Gastroesophageal sphincter (tissue), 3 donors: Measurements from ENCODE around the gene AFF3.

Experiments
- CTCF ChIP-seq, 4 experiments: fragments of 200-600 bp in 2 of 4; fragments of 450-650 bp in 2 of 4; sonication (generic) in 1 of 4; IDR thresholded peaks; one replicate each; pipeline ENCODE4 v1.5.1; 2017 to 2019; ENCODE audit warnings: antibody characterized with exemption in 4 of 4, mild to moderate bottlenecking in 2 of 4, moderate library complexity in 2 of 4
- EP300 ChIP-seq: sonication (generic); formaldehyde crosslinking; IDR thresholded peaks from one replicate; pipeline ENCODE4 v1.6.1; 2017; ENCODE audit warnings: antibody characterized with exemption, mild to moderate bottlenecking
- POLR2A ChIP-seq, 2 donors: fragments of 450-650 bp; IDR thresholded peaks; one replicate each; pipeline ENCODE4 v1.6.1; 2017; ENCODE audit warnings: antibody characterized with exemption in 2 of 2, mild to moderate bottlenecking in 2 of 2, moderate library complexity in 1 of 2
- POLR2AphosphoS5 ChIP-seq: sonication (generic); formaldehyde crosslinking; IDR thresholded peaks from one replicate; pipeline ENCODE4 v1.6.1; 2017; ENCODE audit warnings: antibody characterized with exemption

GRCh38 chr2:99948010-99948409 is 194.4 kb downstream of the AFF3 start:
- TF ChIP-seq EP300 (no peak), CTCF (IDR thresholded peaks at IDR 0.05) (no peak), POLR2A (IDR thresholded peaks at IDR 0.05) (no peak), POLR2AphosphoS5 (no peak)
